Stimulated activated CD4-positive, alpha-beta T cell treated with anti-CD3 and anti-CD28 coated beads, Interleukin-2, amount 100 ng/mL, for 24 hours (primary cell): ENCODE measurements around the gene ATXN2.
"Not testable (repeated sequence)": the region's sequence is repeated elsewhere in the genome, so short reads cannot be mapped to it uniquely, and the experiment has no call there.

Experiments
- DNase-seq, 2 donors: peaks; one replicate each; pipeline ENCODE4 v3.0.0-alpha.2; 2020

The ATXN2 gene

DNA sequence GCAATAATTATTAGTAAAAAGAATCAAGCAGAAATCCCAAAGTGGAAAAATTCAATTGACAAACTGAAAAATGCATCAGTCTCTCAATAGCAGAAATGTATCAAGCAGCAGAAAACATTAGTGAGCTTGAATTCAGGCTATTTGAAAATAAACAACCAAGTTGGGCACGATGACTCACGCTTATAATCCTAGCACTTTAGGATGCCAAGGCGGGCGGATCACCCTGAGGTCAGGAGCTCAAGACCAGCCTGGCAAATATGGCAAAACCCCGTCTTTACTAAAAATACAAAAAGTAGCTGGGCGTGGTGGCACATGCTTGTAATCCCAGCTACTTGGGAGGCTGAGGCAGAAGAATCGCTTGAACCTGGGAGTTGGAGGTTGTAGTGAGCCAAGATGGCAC lies 106.1 kb downstream of the ATXN2 start:
- not testable (repeated sequence) for DNase-seq

- no peak for DNase-seq
Observed at GRCh38 chr12:111488798-111489197, 110.3 kb downstream of the ATXN2 start.

GRCh38 chr12:111488271-111488670 lies 110.8 kb downstream of the ATXN2 start:
- no peak for DNase-seq

- no peak for DNase-seq
Observed at GRCh38 chr12:111482462-111482861, 116.7 kb downstream of the ATXN2 start.

- no peak for DNase-seq
Observed at GRCh38 chr12:111471236-111471635, 127.9 kb downstream of the ATXN2 start.

GRCh38 chr12:111469401-111469800 lies 129.7 kb downstream of the ATXN2 start:
- no peak for DNase-seq

GRCh38 chr12:111467857-111468241 lies 131.3 kb downstream of the ATXN2 start:
- no peak for DNase-seq

DNA sequence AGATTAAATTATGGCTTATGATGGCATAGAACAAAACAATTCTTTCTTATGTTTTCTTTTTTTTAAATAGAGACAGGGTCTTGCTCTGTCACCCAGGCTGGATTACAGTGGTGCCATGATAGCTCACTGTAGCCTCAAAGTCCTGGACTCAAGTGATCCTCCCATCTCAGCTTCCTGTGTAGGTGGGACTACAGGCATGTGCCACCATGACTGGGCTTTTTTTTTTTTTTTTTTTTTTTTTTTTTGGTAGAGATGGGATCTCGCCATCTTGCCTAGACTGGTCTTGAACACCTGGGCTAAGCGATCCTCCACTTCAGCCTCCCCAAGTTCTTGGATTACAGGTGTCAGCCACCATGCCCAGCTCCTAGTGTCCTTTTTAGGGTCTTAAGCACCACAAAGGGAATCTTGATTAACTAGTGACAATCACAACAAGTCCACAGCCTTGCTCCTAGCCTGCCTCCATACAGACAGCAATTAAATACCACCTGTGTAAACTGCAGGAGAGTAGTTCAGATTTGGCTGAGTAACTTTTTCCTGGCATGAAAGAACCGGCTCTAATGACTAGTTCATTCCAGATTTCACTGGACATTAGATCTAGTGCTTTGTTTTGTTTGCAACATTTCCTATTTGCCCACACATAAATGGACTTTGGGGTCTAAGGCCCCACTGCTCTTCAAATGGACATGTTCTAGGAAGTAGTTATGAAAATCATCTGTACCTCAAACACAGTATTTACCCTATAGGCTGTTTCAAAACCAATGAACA lies 131.8 kb downstream of the ATXN2 start:
- no peak for DNase-seq

DNA sequence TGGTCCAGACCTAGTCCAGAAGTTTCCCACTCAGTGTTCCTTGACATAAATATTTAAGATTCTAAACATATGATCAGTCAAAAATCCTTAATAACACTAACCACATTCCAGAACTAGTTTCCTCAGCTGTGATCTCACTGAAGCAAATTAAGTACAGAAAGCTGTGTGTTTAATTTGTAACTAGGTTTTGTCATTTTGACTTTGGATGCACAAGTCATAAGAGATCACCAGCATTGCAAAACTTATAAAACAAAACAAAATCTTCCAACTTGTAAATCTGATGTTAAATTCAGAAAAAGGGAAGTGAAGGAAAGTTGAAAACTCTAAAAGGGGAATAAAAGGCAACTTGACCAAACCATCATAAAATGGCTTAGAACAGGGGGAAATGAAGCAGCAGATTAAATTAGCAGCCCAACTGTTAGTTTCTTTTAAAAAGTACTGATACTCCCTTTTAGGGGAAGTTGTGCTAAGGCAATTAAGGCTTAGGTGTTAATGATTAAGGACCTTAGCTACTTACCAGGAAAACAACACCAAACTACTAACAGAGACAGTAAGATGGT lies 136.8 kb downstream of the ATXN2 start:
- DNase-seq: no peak

DNA sequence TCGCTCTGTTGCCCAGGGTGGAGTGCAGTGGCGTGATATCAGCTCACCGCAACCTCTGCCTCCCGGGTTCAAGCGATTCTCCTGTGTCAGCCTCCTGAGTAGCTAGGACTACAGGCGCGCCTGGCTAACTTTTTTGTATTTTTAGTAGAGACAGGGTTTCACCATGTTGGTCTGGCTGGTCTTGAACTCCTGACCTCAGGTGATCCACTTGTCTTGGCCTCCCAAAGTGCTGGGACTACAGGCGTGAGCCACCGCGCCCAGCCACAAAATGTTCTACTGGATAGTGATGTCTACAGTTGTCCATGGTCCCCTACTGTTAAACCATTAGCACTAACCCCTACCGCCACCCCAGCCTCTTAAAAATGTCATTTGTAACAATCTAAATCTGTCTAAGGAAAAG lies 139.0 kb downstream of the ATXN2 start:
- DNase-seq: not testable (repeated sequence)

DNA sequence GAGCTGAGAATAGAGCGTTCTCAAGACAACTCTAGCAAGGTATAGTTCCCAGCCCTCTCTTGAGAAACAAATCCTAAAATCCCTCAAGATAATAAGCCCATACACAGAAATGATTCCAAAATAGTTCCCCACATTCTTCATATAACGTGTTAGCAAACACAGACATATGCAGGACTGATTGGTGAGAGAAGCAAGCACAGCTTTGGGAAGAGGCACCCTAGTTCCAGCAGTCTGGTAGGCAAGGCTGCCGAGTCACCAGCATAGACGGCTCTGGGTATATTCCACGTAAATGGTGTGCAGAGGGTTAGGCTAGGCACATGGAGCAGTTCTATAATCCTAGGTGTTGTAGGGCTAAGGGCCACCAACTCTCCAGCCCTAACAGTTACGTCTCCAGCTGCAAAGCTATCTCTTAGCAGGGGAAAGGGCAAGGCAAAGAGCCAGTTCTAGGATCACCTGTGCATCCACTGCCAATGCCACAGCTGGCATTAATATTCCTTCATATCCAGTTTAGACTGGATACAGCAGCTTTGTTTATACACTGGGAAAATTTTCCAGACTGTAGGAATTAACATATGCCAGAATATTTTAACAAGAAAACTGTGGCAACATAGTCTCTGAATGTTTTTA lies 140.5 kb downstream of the ATXN2 start:
- no peak for DNase-seq

DNA sequence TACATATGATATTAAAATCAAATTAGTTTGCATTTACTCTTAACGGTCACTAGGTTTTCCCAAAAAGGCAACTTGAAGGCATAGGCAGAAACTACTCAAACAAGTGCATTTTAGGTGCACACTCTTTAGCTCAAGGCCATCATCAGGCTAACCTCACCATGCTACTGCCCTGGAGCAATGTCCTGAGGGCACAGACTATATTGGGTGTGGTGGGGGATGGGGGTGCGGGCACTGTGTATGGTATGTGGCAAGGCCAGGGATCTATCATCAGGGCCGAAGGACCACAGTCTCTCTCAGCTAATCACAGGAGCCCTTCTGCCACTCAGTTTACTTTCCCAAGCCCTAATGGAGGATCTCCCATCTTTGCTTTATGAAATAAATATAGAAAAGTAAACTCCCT lies 141.5 kb downstream of the ATXN2 start:
- DNase-seq: no peak

DNA sequence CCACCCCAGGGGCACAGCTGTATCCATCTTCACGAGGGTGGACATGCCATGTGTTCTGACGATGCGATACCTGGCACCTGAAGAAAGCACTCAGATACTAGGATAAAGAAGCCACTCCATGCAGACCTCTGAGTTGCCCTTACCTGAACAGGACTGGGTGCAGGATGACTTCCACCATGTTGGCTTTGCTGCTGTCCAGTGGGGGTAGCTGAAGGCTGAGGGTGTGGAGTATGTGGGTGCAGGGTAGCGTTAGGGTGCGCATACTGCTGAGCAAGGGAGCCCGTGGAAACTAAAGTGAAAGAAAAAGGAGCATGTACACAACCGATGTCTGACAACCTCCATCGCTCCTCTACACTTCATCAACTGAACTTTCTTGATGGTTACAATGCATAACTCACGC lies 142.0 kb downstream of the ATXN2 start:
- no peak for DNase-seq

GRCh38 chr12:111455448-111456320 lies 143.4 kb downstream of the ATXN2 start:
- DNase-seq: no peak

GRCh38 chr12:111454716-111455447 lies 144.2 kb downstream of the ATXN2 start:
- DNase-seq: no peak

DNA sequence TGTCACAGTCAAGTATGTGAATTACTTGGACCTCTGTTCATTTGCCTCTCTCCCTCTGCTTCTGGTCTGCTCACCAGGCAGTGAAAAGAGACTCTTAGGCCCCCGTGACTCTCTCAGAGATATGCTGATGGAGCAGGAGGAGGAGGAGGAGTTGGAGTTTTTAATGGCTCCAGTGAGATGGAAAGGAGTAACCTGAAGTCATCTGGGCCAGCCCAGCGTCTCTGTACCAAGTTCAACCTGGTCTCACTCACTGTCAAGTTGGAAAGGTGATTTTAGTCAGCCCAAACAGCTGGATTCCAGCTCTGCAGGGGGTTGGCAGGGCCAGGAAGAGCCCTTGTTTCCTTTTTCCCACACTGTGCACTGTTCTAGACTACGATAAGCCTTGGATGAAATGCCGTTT lies 144.8 kb downstream of the ATXN2 start:
- no peak for DNase-seq

- no peak for DNase-seq
Observed at GRCh38 chr12:111453071-111453989, 145.8 kb downstream of the ATXN2 start.

DNA sequence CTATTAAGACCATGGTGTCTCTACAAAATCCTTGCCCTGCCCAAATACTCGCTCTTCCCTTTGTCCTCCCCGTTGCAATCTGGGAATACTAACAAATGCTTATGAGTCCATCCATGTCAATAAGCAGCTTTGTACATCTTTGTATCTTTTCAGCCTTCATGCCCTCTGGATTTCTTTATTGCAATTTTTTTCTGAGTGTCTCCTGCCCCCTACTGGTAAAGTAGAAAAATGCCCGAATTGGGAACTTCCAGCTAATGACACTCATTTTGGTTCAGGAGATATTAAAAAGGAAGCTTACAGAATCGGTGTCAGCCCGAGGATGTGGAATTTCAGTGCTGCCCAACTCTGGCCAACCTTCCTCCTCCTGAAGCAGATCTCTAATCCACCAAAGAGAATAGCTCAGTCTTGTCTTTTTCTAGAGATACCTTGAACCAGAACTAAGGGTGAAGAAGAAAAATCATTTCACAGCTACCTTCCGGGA lies 147.4 kb downstream of the ATXN2 start:
- DNase-seq: no peak

- DNase-seq: no peak
Observed at GRCh38 chr12:111451232-111451631, 147.9 kb downstream of the ATXN2 start.

GRCh38 chr12:111450676-111451075 lies 148.4 kb downstream of the ATXN2 start:
- DNase-seq: no peak
